ENCODE measurements around the gene PGM1. TPM values are rescaled to one million over a fixed set of nuclear protein-coding genes. Genes with fewer than 3 reads are reported as not detected.

The PGM1 gene
- total RNA-seq, 1 donor from 2014 or later, result 225 TPM

- DNase-seq (ENCODE audit: low spot score) (no peak), ATAC-seq (peak; percentile 33)
Observed at GRCh38 chr1:63600248-63600647, 7.0 kb downstream of the PGM1 start.

- ATAC-seq (no peak), DNase-seq (ENCODE audit: low spot score) (no peak)
Observed at GRCh38 chr1:63601061-63601460, 7.8 kb downstream of the PGM1 start.

DNA sequence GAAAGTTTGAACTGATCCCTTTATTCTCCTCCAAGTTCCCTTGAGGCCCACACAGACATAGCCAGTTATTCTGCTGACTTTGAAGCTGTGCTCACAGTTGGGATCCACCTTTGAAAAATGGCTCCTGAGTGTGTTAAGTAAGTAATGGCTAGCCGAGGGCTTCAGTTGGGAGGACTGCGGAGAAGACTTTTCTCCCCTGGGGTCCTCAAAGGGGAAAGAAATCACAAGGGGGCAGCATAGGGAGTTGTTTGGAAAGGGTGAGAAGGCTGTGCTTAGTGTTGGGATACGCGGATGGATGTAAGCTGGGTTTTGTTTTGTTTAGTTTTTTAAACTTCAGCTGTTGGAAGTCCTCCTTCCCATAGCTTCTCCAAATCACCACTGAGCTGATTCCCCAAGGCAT is 8.3 kb downstream of the PGM1 start:
- DNase-seq (ENCODE audit: low spot score), result no peak
- ATAC-seq, result no peak

- no peak for ATAC-seq
Observed at GRCh38 chr1:63601912-63602311, 8.7 kb downstream of the PGM1 start.

DNA sequence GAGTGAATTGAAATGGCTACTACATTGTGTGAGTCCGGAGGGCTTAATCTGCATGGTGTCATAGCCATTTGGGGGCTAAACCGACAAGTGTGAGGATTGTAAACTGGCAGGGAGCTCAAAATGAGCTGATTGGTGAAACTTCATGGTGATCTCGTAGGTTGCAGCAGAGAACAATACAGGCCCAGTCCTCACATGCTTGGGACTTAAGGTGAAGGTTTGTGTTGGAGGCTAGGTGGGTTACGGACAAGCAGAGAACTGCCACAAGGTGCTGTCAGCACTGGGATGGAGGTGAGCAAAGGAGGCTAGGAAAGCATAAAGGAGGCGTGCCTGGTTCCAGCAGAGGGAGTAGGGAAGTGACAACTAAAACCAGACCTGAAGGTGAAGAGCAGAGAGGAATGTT is 9.4 kb downstream of the PGM1 start:
- ATAC-seq, result no peak
- DNase-seq (ENCODE audit: low spot score), result no peak

More at GRCh38 chr1:63601912-63602311, 8.7 kb downstream of the PGM1 start:
- no peak for DNase-seq (ENCODE audit: low spot score)

GRCh38 chr1:63603810-63604209 is 10.6 kb downstream of the PGM1 start:
- ATAC-seq, result no peak

GRCh38 chr1:63607322-63607721 is 14.1 kb downstream of the PGM1 start:
- no peak for ATAC-seq
- no peak for DNase-seq (ENCODE audit: low spot score)

More at GRCh38 chr1:63603810-63604209, 10.6 kb downstream of the PGM1 start:
- DNase-seq (ENCODE audit: low spot score), result no peak

DNA sequence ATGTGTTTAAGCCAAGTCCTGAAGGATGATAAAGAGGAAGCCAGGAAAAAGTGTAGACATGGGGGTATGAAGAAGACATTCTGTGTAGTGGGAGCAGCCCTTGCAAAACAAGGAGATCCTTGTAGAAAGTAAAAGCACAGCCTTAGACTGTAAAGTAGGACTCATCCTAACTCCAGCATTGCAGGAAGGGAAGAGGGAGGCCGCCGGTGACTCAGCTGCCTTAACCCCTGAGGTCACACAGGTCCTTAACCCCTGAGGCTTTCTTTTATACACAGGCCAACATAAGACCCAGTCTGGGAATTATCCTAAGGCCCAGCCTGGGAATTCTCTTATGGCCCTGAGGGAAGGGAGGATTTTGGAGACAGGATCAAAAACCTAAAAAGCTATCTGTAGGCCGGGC is 18.0 kb downstream of the PGM1 start:
- no peak for DNase-seq (ENCODE audit: low spot score)

DNA sequence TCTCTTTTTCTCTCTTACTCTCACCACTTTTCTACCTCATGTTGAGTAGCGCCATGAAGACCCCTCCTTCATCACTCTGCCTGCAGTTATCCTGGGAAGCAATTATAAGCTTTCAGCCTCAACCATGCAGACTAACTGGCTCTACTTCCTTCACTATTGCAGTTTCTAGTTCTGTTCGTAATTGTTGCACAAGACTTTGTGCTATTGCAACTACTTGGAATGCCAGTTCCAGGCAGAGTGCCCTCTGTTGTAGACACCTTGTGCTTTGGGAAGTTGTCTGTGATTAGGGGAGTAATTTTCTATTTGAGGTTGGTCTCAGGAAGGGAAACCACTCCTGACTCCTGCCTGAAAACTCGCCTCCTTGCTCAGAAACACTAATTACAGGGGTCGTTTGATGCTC is 19.4 kb downstream of the PGM1 start:
- ATAC-seq, result peak; percentile 63
- no peak for DNase-seq (ENCODE audit: low spot score)

More for the DNA sequence above, 18.0 kb downstream of the PGM1 start:
- ATAC-seq, result no peak

DNA sequence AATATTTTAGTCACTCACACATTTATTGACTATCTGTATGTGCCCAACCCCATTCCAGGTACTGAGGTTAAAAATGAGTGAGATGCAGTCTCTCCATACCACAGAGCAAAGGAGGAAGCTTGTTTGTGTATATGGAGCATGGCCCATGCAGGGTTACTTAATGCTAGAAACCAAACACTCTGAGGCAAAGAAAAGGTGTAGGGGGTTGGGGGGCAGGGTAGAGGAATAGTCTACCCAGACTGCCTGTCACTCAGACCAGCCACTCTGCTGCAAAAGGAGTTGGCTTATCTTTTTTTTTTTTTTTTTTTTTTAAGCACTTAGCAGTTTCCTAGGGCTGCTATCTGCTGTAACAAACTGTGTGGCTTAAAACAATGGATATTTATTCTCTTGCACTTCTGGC is 19.8 kb downstream of the PGM1 start:
- ATAC-seq (peak; percentile 2), DNase-seq (ENCODE audit: low spot score) (no peak)

- DNase-seq (ENCODE audit: low spot score) (peak; percentile 62), ATAC-seq (peak; percentile 85)
Observed at GRCh38 chr1:63615768-63616420, 22.7 kb downstream of the PGM1 start.

DNA sequence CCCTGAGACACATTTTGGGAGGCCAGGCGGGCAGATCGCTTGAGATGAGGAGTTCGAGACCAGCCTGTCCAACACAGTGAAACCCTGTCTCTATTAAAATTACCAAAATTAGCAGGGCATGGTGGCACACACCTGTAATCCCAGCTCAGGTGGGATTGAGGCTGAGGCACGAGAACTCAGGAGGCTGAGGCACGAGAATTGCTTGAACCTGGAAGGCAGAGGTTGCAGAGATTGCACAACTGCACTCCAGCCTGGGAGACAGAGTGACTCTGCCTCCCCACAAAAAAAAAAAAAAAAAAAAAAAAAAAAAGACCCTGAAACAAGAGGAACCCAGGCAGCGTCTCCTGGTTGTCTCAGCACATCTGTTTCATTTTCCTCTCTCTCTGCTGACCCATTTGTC is 24.2 kb downstream of the PGM1 start:
- DNase-seq (ENCODE audit: low spot score), result no peak
- no peak for ATAC-seq

GRCh38 chr1:63618011-63618410 is 24.8 kb downstream of the PGM1 start:
- DNase-seq (ENCODE audit: low spot score) (no peak), ATAC-seq (no peak)

DNA sequence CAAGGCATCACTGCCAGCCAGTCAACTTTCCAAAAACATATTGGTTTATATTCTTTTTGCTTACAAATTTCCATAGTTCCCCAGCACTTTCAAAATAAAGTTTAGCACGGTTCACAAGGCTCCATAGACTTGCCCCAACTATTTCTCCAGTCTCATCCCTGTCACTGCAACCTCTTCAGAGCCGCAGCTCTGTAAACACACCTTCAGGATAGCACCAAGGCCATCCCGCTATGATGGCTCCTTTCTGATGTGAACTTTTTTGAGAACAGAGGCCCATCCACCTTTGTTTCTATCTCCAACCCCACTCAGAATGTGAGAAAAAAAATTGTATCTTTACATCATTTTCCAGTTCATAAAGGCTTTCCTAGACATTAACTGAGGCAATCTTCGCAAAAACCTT is 26.3 kb downstream of the PGM1 start:
- DNase-seq (ENCODE audit: low spot score), result no peak

DNA sequence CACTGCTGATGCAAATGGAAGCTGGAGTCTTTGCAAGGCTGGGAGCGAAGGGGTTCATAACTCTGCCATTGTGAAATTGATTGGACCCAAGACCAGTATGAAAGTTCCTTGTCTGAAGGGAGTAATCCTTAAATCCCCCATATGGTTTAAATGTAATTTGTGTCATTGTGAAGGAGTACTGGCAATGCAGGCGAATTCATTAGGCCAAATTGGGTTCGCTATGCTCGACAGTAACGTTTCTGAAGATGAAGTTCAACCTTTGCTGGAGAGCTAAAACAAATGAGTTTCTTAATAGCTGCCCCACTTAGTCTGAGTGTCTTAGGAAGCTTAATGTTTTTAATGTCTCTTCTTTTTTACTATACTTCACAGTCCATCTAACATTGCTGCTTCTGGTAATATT is 27.5 kb downstream of the PGM1 start:
- ATAC-seq, result no peak

More for the DNA sequence above, 26.3 kb downstream of the PGM1 start:
- ATAC-seq, result no peak

DNA sequence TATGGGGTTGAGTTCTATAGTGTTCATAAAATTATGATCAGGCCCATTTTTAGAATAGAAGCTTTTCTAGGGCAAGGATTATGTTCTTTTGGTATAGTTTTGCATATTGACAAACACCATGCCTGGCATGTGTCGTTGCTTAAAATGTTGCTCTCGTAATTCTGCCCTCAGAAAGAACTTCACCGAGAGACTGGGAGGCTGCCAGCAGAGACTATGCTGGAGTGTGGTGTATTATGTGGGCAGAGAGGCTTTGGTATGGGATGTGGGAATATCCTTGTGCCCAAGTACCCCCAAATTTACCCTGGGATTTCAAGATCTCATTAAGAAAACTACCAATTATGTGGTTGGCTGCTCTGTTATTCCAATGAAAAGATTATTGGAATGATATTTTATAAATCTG is 27.9 kb downstream of the PGM1 start:
- ATAC-seq (peak; percentile 58), DNase-seq (ENCODE audit: low spot score) (no peak)

More for the DNA sequence above, 27.5 kb downstream of the PGM1 start:
- DNase-seq (ENCODE audit: low spot score), result no peak

DNA sequence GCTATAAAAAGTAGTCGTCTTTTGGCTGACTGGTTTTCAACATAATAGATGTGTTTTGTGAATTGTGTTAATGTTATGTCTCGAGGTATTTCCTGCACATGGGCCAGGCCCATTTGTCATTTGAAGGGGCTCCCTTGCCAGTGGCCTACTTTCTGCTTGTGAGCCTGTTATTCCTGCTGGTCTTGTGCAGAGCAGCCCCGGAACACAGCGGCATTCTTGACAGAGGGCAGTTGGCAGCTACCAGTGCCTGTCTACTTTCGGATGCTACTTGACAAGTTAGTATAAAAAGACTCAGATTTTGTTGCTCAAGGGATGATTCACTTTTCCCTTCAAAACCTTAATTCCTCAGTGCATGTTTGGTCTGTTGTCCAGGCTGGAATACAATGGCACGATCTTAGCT is 28.5 kb downstream of the PGM1 start:
- no peak for ATAC-seq

GRCh38 chr1:63622849-63623566 is 29.8 kb downstream of the PGM1 start:
- DNase-seq (ENCODE audit: low spot score) (no peak), ATAC-seq (no peak)

More for the DNA sequence above, 28.5 kb downstream of the PGM1 start:
- no peak for DNase-seq (ENCODE audit: low spot score)

DNA sequence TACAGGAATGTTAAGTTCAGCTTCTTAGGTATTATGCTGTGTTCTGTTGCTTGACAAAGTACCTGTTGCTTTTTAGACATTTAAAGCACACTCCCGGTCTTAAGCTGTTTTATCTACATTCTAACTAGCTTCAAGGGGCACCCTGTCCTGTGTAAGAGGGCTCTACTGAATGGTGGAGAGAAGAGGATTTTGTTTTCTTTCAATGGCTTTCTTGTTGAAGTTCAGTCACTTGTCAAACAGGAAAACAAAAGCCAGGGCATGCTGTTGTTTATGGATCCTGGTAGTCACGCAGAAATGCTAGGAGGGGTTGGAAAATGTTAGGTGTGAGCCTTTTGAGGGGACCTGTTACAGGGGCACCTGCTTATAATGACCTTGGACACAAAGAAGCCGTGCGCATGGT is 30.7 kb downstream of the PGM1 start:
- no peak for DNase-seq (ENCODE audit: low spot score)
- ATAC-seq, result no peak

DNA sequence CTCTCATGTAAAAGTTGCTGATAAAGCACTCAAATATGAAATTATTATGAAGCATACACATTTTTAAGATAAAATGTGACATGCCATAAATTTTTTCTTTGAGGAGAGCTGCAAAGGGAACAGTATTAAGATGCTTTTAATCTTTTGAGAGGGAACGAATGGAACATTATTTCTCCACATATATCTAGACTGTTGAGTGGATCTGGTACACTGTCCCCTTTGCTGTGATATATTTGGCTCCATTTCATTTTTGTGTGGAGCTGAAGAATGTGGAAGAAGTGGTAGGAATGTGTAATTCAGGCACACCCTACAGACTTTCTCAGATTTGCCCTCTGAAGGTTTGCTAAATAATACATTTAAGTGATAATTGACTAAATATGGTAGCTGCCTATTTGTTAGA is 31.7 kb downstream of the PGM1 start:
- no peak for DNase-seq (ENCODE audit: low spot score)
- ATAC-seq, result no peak

- DNase-seq (ENCODE audit: low spot score) (no peak), ATAC-seq (peak; percentile 84)
Observed at GRCh38 chr1:63626222-63626621, 33.0 kb downstream of the PGM1 start.

- ATAC-seq, result no peak
- DNase-seq (ENCODE audit: low spot score), result no peak
Observed at GRCh38 chr1:63628607-63629006, 35.4 kb downstream of the PGM1 start.
